ENCODE data around the gene MMP24. TPM values are rescaled to one million over a fixed set of nuclear protein-coding genes. Genes with fewer than 3 reads are reported as not detected.

The MMP24 gene
- total and polyA plus RNA-seq, 7 experiments from 2014 or later, result 0.07 to 0.08 TPM; not detected in 5

DNA sequence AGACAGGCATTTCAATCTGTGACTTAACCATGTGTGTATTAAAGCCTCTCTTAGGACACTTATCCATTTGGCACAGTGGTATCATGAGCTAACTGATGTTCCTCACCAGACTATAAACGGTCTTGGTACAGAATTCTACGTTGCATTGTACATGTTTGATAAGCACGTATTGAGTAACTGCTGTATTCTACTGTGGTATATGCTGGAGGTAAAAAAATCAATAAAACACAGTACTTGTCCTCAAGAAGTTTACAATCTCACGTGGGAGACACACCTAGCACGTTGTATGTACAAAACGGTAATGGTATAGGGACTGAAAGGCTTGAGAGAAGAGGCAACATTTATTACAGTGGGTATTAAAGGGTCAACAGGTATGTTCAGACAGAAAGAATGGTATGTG is 98.9 kb downstream of the MMP24 start:
- Mint-ChIP-seq H3K36me3 (peaks cover 5 to 17% (median 14%) of the 10 kb centered on the region in 5 donors), H3K27ac (no peak overlapping the region), H3K4me3 (no peak overlapping the region), H3K9me3 (no peaks in the 10 kb centered on the region), H3K4me1 (peaks cover 0 to 15% (median 0%) of the 10 kb centered on the region in 7 donors), H3K27me3 (no peaks in the 10 kb centered on the region)
- intact Hi-C loops (cut with micrococcal nuclease), result no loop called here
- Histone ChIP-seq H3K27me3 (ENCODE audit: control insufficient read depth in 2 of 2, insufficient read depth in 2 of 2, low read length in 2 of 2) (no peaks in the 10 kb centered on the region), H3K27ac (ENCODE audit: low read depth, low read length) (no peak overlapping the region), H3K4me3 (ENCODE audit: low read length) (no peak overlapping the region), H3K9me3 (ENCODE audit: control insufficient read depth in 2 of 3, low read length in 3 of 3) (no peaks in the 10 kb centered on the region), H3K36me3 (ENCODE audit: control insufficient read depth in 2 of 3, insufficient read depth in 3 of 3, low read length in 3 of 3) (no peaks in the 10 kb centered on the region), H3K4me1 (ENCODE audit: control insufficient read depth in 2 of 2, insufficient read depth in 2 of 2, low read length in 2 of 2) (no peaks in the 10 kb centered on the region)
- ChIA-PET CTCF (no interaction called here), POLR2A (no interaction called here)
- no peak for DNase-seq
- ATAC-seq, result no peak

DNA sequence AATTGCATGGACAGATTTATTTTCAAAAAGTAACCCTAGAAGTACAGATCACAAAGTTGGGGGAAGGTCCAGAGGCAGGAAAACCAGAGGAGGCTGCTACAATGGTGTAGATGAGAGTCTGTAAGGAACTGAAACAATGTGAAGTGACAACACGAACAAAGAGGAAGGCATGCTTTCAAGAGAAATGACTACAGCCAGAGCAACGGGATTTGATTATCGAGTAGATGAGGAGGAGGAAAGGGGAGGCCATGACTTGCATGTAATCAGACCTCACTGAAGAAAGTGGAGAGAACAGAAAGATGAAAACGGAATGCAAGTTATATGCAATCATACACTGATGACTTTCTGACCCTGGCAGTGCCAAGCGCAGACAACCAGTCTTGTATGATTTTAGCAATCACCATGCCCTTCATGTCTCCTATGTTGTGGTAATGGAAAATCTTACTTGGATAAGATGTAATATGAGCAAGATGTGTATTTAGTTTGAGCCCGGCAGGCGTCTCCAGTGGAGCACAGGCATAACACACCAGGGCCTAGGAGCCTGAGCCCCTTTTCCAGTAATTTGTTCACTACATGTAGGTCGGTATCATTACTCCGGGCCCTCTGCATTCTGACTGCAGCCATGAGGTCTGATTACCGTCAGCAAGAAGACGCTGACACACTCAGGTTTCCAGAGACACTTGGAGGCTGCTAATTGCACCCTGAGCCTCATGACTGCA is 99.7 kb downstream of the MMP24 start:
- POLR2A ChIA-PET, result no interaction called here

More for the DNA sequence above, 99.7 kb downstream of the MMP24 start:
- Mint-ChIP-seq H3K36me3 (peaks cover 3 to 16% (median 10%) of the 10 kb centered on the region in 5 donors), H3K4me1 (peaks cover 0 to 15% (median 0%) of the 10 kb centered on the region in 7 donors), H3K27ac (no peak overlapping the region), H3K9me3 (no peaks in the 10 kb centered on the region), H3K27me3 (no peaks in the 10 kb centered on the region), H3K4me3 (no peak overlapping the region)
- CTCF ChIA-PET, result no interaction called here
- intact Hi-C loops (cut with micrococcal nuclease), result no loop called here
- no peak for DNase-seq
- Histone ChIP-seq H3K27me3 (ENCODE audit: control insufficient read depth in 2 of 2, insufficient read depth in 2 of 2, low read length in 2 of 2) (no peaks in the 10 kb centered on the region), H3K4me3 (ENCODE audit: low read length) (no peak overlapping the region), H3K36me3 (ENCODE audit: control insufficient read depth in 2 of 3, insufficient read depth in 3 of 3, low read length in 3 of 3) (no peaks in the 10 kb centered on the region), H3K4me1 (ENCODE audit: control insufficient read depth in 2 of 2, insufficient read depth in 2 of 2, low read length in 2 of 2) (no peaks in the 10 kb centered on the region), H3K9me3 (ENCODE audit: control insufficient read depth in 2 of 3, low read length in 3 of 3) (no peaks in the 10 kb centered on the region), H3K27ac (ENCODE audit: low read depth, low read length) (no peak overlapping the region)
- no peak for ATAC-seq

Other genes starting within 250 kb of the MMP24 start
- 10 to 100 TPM; 50.5 to 66.0 (median 60.6) TPM for gene TRPC4AP, start 133.9 kb upstream of the MMP24 start, total RNA-seq
- 10 to 100 TPM; 45.8 to 72.0 TPM for gene TRPC4AP, start 133.9 kb upstream of the MMP24 start, polyA plus RNA-seq
- 10 to 100 TPM; 15.4 to 30.9 (median 20.0) TPM for gene EDEM2, start 79.4 kb upstream of the MMP24 start, total RNA-seq
- gene EDEM2, start 79.4 kb upstream of the MMP24 start, polyA plus RNA-seq, result 10 to 100 TPM; 27.3 to 38.4 TPM
- gene PROCR, start 54.6 kb upstream of the MMP24 start, total RNA-seq, result 1 to 10 TPM in 1 of 5 experiments, under 1 TPM in 2, not detected in 2; 0.35 to 2.0 (median 0.60) TPM
- gene PROCR, start 54.6 kb upstream of the MMP24 start, polyA plus RNA-seq, result 1 to 10 TPM in 1 of 2 donors, under 1 TPM in 1; 0.87 to 1.3 TPM
- 10 to 100 TPM; 43.8 to 88.6 (median 69.4) TPM for gene MMP24OS, start 51.4 kb downstream of the MMP24 start, total RNA-seq
- gene MMP24OS, start 51.4 kb downstream of the MMP24 start, polyA plus RNA-seq, result 10 to 100 TPM; 12.3 to 14.0 TPM
- 100 to 1,000 TPM in 1 of 5 experiments, 10 to 100 TPM in 4; 35.4 to 117 (median 39.9) TPM for gene EIF6, start 58.1 kb downstream of the MMP24 start, total RNA-seq
- 100 to 1,000 TPM; 141 to 150 TPM for gene EIF6, start 58.1 kb downstream of the MMP24 start, polyA plus RNA-seq
- not detected for gene FAM83C, start 65.7 kb downstream of the MMP24 start, total RNA-seq
- not detected for gene FAM83C, start 65.7 kb downstream of the MMP24 start, polyA plus RNA-seq
- 10 to 100 TPM; 29.7 to 61.8 (median 48.8) TPM for gene UQCC1, start 185.3 kb downstream of the MMP24 start, total RNA-seq
- 10 to 100 TPM; 12.6 to 16.8 TPM for gene UQCC1, start 185.3 kb downstream of the MMP24 start, polyA plus RNA-seq
- under 1 TPM in 1 of 5 experiments, not detected in 4; 0.13 TPM for gene GDF5, start 211.5 kb downstream of the MMP24 start, total RNA-seq
- not detected for gene GDF5, start 211.5 kb downstream of the MMP24 start, polyA plus RNA-seq
- 10 to 100 TPM; 34.5 to 75.0 (median 70.7) TPM for gene CEP250, start 228.9 kb downstream of the MMP24 start, total RNA-seq
- 10 to 100 TPM in 1 of 2 donors, 1 to 10 TPM in 1; 7.7 to 19.0 TPM for gene CEP250, start 228.9 kb downstream of the MMP24 start, polyA plus RNA-seq